Measurements from ENCODE around the gene KLF16.

KLF16 gene

GRCh38 chr19:1908364-1908678 lies 44.9 kb upstream of the KLF16 start:
- H3K79me2 ChIP-seq (ENCODE audit: low read length): peaks cover 77% of the 10 kb centered on the region
- peaks cover 22% of the 10 kb centered on the region for H3F3A ChIP-seq (ENCODE audit: insufficient read depth, low read length)
- no peaks in the 10 kb centered on the region for H4K20me1 ChIP-seq (ENCODE audit: insufficient read depth, low read length)
- H3K4me3 ChIP-seq (ENCODE audit: low read length): no peak overlapping the region
- no peak overlapping the region for H3K4me2 ChIP-seq (ENCODE audit: low read depth, low read length)
- H3K9ac ChIP-seq (ENCODE audit: low read length): no peak overlapping the region
- no peak for DNase-seq
- no peaks in the 10 kb centered on the region for H3K9me3 ChIP-seq (replicated peaks; ENCODE audit: insufficient read depth, low read length)
- H2AFZ ChIP-seq (ENCODE audit: low read length): no peak overlapping the region
- H3K9me2 ChIP-seq (replicated peaks; ENCODE audit: insufficient read depth, low read length): no peaks in the 10 kb centered on the region
- 0 out of 2 replicates have a peak, but pooled peaks cover 2% of the 10 kb centered on the region for H3K36me3 ChIP-seq (replicated peaks; ENCODE audit: insufficient read depth, low read length)
- no peak overlapping the region for H3K27ac ChIP-seq (ENCODE audit: low read length)
- no peak for TF ChIP-seq EZH2phosphoT487 (IDR thresholded peaks at IDR 0.05; ENCODE audit: low read length)
- TF ChIP-seq CTCF (IDR thresholded peaks at IDR 0.05; ENCODE audit: low read length): no peak
- TF ChIP-seq EZH2 (optimal IDR thresholded peaks at IDR 0.05; ENCODE audit: low read depth, low read length): no peak
- H3K27me3 ChIP-seq (replicated peaks; ENCODE audit: insufficient read depth, low read length): no peaks in the 10 kb centered on the region
- peaks cover 18% of the 10 kb centered on the region for H3K4me1 ChIP-seq (ENCODE audit: low read length)

GRCh38 chr19:1907563-1908363 lies 44.4 kb upstream of the KLF16 start:
- Histone ChIP-seq H3K4me1 (ENCODE audit: low read length) (peaks cover 23% of the 10 kb centered on the region), H3K36me3 (replicated peaks; ENCODE audit: insufficient read depth, low read length) (no peaks in the 10 kb centered on the region), H3K27ac (ENCODE audit: low read length) (no peak overlapping the region), H3F3A (ENCODE audit: insufficient read depth, low read length) (peaks cover 27% of the 10 kb centered on the region), H3K79me2 (ENCODE audit: low read length) (peaks cover 71% of the 10 kb centered on the region), H3K4me2 (ENCODE audit: low read depth, low read length) (no peak overlapping the region), H3K9me2 (replicated peaks; ENCODE audit: insufficient read depth, low read length) (no peaks in the 10 kb centered on the region), H2AFZ (ENCODE audit: low read length) (no peak overlapping the region), H4K20me1 (ENCODE audit: insufficient read depth, low read length) (no peaks in the 10 kb centered on the region), H3K27me3 (replicated peaks; ENCODE audit: insufficient read depth, low read length) (no peaks in the 10 kb centered on the region), H3K9me3 (replicated peaks; ENCODE audit: insufficient read depth, low read length) (no peaks in the 10 kb centered on the region), H3K4me3 (ENCODE audit: low read length) (no peak overlapping the region), H3K9ac (ENCODE audit: low read length) (no peak overlapping the region)
- no peak for DNase-seq
- no peak for TF ChIP-seq EZH2 (optimal IDR thresholded peaks at IDR 0.05; ENCODE audit: low read depth, low read length)
- no peak for TF ChIP-seq EZH2phosphoT487 (IDR thresholded peaks at IDR 0.05; ENCODE audit: low read length)
- TF ChIP-seq CTCF (IDR thresholded peaks at IDR 0.05; ENCODE audit: low read length): no peak

- TF ChIP-seq EZH2 (optimal IDR thresholded peaks at IDR 0.05; ENCODE audit: low read depth, low read length): no peak
- TF ChIP-seq EZH2phosphoT487 (IDR thresholded peaks at IDR 0.05; ENCODE audit: low read length): no peak
- TF ChIP-seq CTCF (IDR thresholded peaks at IDR 0.05; ENCODE audit: low read length): no peak
These were observed 43.7 kb upstream of the KLF16 start for GRCh38 chr19:1906985-1907562.

More at GRCh38 chr19:1906985-1907562, 43.7 kb upstream of the KLF16 start:
- Histone ChIP-seq H4K20me1 (ENCODE audit: insufficient read depth, low read length) (no peaks in the 10 kb centered on the region), H3K9me2 (replicated peaks; ENCODE audit: insufficient read depth, low read length) (no peaks in the 10 kb centered on the region), H3K9ac (ENCODE audit: low read length) (no peak overlapping the region), H3K27ac (ENCODE audit: low read length) (no peak overlapping the region), H3K79me2 (ENCODE audit: low read length) (peaks cover 66% of the 10 kb centered on the region), H3K9me3 (replicated peaks; ENCODE audit: insufficient read depth, low read length) (no peaks in the 10 kb centered on the region), H3K4me1 (ENCODE audit: low read length) (peaks cover 25% of the 10 kb centered on the region), H3K4me2 (ENCODE audit: low read depth, low read length) (no peak overlapping the region), H3K36me3 (replicated peaks; ENCODE audit: insufficient read depth, low read length) (no peaks in the 10 kb centered on the region), H3F3A (ENCODE audit: insufficient read depth, low read length) (peaks cover 29% of the 10 kb centered on the region), H3K4me3 (ENCODE audit: low read length) (no peak overlapping the region), H3K27me3 (replicated peaks; ENCODE audit: insufficient read depth, low read length) (no peaks in the 10 kb centered on the region), H2AFZ (ENCODE audit: low read length) (no peak overlapping the region)
- DNase-seq: no peak

All from MM.1S (cell line).